Renal cortex interstitium (tissue), 11 donors: ENCODE data around the gene NHSL2. TPM values are rescaled to one million over a fixed set of nuclear protein-coding genes. Genes with fewer than 3 reads are reported as not detected.

Experiments used
- DNase-seq, 11 donors: peaks; one replicate each; pipeline ENCODE4 v3.0.0-alpha.2; 2013; ENCODE audit warnings: low read depth in 9 of 11, low spot score in 4 of 11; ENCODE audit errors: extremely low read depth in 1 of 11
- polyA plus RNA-seq, 3 donors: library from polyadenylated mRNA; unstranded; fragments of 120-200 nt; gene quantifications; one replicate each; pipeline ENCODE4 v1.2.1, GENCODE V29; 2013; ENCODE audit not compliant: insufficient read length in 3 of 3

NHSL2 gene
- polyA plus RNA-seq, 3 donors = 9.4 to 10.1 (median 10.0) TPM

DNA sequence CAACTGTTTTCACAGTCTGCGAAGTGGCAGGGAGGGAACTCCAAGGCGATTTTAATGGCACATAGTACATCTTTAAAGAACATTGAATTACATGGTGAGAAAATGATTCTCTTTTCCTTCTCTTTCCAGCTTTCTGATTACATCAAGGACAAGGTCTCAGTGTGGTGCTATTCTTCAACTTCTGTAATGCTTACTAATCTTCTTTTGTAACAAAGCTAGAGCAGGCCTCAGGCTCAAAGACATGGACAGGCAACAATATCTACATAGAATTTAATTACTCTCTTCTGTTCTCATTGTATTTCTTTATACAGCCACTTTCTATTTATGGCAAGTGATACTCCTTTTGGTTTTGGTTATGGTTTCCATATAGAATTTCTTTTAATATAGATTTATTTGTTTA is 172.6 kb downstream of the NHSL2 start:
- DNase-seq = no peak

DNA sequence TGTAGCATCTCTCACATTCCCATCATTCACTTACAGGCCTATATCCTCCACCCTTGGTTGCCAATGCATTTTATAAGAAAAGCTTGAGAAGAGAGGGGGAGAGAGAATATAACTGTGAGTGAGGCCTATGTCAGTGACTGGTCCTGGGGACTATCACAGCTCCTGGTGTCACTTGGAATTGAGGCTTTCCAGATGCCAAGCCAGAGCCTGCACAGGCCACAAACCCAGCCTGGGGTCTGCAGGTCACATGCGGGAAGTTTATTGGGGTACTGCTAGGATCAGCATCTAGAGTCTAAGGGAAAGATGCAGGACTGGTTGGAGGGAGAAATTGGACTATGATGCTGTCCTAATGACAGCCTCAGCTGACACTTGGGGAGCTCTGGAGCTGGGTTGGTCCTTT is 173.5 kb downstream of the NHSL2 start:
- DNase-seq = no peak

DNA sequence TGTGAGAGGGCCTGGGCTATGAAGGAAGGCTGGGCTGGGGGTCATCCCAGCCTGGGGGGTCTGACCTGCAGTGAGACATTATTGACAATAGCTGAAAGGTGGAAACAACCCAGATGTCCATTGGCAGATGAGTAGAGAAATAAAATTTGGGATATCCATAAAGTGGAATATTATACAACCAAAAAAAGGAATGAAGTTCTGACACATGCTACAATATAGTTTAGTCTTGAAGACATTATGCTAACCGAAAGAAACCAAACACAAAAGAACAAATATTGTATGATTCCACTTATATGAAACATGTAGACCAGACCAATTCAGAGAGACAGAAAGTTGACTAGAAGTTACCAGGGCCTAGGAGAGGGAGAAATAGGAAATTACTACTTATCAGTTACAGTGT is 176.3 kb downstream of the NHSL2 start:
- DNase-seq = no peak

DNA sequence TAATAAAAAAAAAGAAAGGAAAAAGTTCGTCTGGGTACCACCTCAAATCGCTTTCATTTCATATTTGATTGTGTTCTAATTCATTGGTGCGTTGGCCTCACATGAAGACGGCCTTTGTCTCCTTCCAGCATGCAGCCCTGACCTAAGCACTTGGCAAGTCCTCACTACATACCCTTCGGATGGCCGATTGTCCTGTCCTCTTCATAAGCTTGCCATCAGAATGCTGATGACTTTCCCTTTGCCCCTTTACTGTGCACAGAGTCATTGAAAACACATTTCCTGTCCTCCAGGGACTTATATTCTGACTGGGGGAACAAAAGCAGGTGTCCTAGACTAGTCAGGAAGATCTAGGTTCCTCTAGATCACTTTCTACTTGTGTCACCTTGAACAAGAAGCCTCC is 178.1 kb downstream of the NHSL2 start:
- no peak for DNase-seq

- no peak for DNase-seq
Measured at GRCh38 chrX:72089254-72089653, 178.6 kb downstream of the NHSL2 start.

- DNase-seq = no peak
Measured at GRCh38 chrX:72094894-72095293, 184.2 kb downstream of the NHSL2 start.

- no peak for DNase-seq
Measured at GRCh38 chrX:72095370-72095769, 184.7 kb downstream of the NHSL2 start.

- no peak for DNase-seq
Measured at GRCh38 chrX:72097098-72097497, 186.5 kb downstream of the NHSL2 start.

GRCh38 chrX:72100051-72100755 is 189.6 kb downstream of the NHSL2 start:
- no peak for DNase-seq

DNA sequence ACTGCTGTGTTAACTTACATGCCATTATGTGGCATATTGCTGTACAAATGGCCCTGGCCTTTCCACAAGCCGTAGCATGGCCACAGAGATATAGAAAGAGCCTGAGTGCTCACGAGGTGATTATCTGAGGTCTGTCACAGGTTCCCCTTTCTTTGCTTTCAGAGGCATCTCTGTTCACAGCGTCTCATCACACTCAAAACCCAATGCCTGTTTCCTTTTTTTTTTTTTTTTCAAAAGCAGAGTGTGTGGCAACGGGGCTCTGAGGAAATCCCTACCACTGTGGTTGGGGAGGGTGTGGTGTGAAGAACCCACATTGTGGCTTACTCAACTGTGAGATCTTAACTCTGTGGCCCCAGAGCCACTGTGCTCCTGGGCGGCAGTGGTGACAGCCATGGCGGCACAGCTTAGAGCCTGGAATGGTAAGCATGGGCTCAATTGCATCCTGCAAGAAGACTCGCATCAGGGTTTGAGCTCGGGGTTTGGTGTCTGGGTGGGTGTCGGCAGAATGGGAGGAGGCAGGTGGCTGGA is 190.2 kb downstream of the NHSL2 start:
- DNase-seq = no peak

GRCh38 chrX:72101597-72102037 is 191.0 kb downstream of the NHSL2 start:
- no peak for DNase-seq

DNA sequence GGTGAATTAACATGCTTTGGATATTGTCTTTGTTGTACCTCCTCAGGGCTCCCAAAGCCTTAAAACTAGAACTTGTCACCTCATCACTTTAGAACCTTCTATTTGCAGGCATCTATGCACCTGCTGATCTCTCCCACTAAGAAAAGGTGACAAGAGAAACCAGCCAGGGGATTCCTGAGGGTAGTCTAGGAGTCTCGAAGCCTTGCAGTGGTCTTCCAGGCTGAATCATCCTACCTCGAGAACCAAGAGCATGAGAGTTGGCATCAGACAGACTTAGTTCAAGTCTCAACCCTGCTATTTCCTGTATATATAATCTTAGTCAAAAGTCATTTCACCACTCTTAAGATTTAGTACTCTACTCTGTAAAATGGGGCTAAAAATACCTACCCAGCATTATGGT is 191.5 kb downstream of the NHSL2 start:
- no peak for DNase-seq

- DNase-seq = peak in 3 of 11 donors; percentile 45 to 63 (median 55)
Measured at GRCh38 chrX:72102760-72103159, 192.1 kb downstream of the NHSL2 start.

DNA sequence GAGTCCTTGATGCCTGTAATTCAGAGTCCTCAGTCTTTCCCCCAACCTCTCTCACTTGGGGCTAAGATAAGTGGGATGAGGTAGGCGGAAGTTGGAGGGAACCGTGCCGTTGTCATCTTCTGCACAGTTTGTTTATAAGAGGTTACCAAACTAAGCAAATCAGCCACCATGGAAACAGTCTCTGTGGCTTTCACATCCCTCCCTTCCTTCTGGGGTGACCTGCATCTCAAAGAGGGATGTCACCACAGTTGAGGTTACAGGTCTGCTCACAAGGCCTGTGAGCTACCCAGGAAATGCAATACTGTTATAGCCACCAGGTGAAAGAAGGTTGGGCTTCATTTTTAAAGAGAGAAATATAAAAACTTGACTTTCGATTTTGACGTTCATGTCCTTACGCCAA is 194.8 kb downstream of the NHSL2 start:
- no peak for DNase-seq

GRCh38 chrX:72107320-72107719 is 196.7 kb downstream of the NHSL2 start:
- no peak for DNase-seq

GRCh38 chrX:72107841-72108595 is 197.4 kb downstream of the NHSL2 start:
- DNase-seq = no peak

GRCh38 chrX:72108666-72109065 is 198.0 kb downstream of the NHSL2 start:
- no peak for DNase-seq

- DNase-seq = no peak
Measured at GRCh38 chrX:72110051-72110875, 199.6 kb downstream of the NHSL2 start.

DNA sequence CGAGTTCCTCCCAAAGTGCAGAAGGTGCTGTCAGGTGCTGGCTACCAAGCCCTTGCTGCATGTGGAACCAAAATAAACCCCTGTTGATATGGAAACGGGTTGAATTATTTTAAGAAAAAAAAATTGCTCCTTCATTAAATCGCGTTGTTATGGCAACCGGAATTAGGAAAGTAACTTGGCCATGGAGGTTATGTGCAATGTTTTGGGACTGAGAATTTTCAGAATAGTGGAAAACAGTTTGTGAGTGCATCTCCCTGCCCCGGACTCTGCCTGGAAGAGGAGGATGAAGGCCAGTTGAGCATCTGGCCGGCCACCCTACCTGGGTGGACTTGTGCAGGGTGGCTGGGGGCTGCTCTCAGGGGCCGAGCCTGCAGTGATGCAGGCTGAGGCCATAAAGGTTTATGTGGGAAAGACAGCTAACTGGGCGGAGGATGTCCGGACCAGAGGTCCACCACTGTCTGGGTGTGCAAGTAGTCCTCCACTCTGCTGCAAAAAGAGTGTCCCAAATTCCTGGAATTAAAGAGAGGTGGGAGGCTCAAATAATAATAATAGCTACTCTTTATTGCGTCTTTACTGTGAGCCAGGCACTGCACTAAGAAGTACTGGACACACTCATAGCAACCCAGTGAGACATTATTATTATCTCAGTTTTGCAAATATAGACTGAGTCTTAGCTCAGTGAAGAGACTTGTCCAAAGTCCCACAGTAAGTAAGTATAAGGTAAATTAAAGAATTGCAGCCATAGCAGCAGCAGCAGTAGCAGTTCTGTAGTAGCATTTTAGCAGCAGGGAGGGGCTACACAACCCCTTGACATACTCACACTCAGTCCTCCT is 200.4 kb downstream of the NHSL2 start:
- DNase-seq = no peak
